A673 (cell line): ENCODE results near the gene C1QTNF5. TPM values are rescaled to one million over a fixed set of nuclear protein-coding genes. Genes with fewer than 3 reads are reported as not detected.

ENCODE experiments used
- BruUV-seq: library from RNA; stranded (reverse); fragments of 400-500 nt; replicated peaks from 2 replicates; lab custom pipeline; 2021; lab: Mats Ljungman, UMichigan
- CTCF ChIA-PET: fragments of 300-600 bp; sonication (Branson Sonifier 250); formaldehyde crosslinking; loops from one replicate; lab custom pipeline; 2022; ENCODE audit warnings: antibody characterized with exemption; lab: Charles Lee
- POLR2A ChIA-PET: fragments of 300-600 bp; sonication (Branson Sonifier 250); formaldehyde crosslinking; loops from one replicate; lab custom pipeline; 2022; ENCODE audit warnings: antibody characterized with exemption; ENCODE audit not compliant: low non-redundant PET; lab: Charles Lee
- DNase-seq: peaks from one replicate; pipeline ENCODE4 v3.0.0-alpha.2; 2015; ENCODE audit warnings: low spot score
- H3K27ac ChIP-seq: fragments of 200-600 bp; sonication (generic); 2 replicates; pipeline ENCODE4 v1.5.1; 2016; ENCODE audit warnings: mixed run types, low read depth, mild to moderate bottlenecking, mixed read lengths, antibody characterized with exemption, low read length; ENCODE audit not compliant: poor library complexity, severe bottlenecking
- H3K27me3 ChIP-seq: fragments of 200-600 bp; sonication (generic); replicated peaks from 2 replicates; pipeline ENCODE4 v1.6.1; 2017; ENCODE audit warnings: mixed run types, low read depth, mild to moderate bottlenecking, mixed read lengths, antibody characterized with exemption, low read length; ENCODE audit not compliant: insufficient read depth, poor library complexity
- H3K36me3 ChIP-seq: fragments of 200-600 bp; sonication (generic); 2 replicates; pipeline ENCODE4 v1.6.1; 2016; ENCODE audit warnings: mixed run types, mild to moderate bottlenecking, mixed read lengths, antibody characterized with exemption, low read length; ENCODE audit not compliant: insufficient read depth, poor library complexity, severe bottlenecking
- H3K4me1 ChIP-seq: fragments of 200-600 bp; sonication (generic); 2 replicates; pipeline ENCODE4 v1.6.1; 2017; ENCODE audit warnings: mixed run types, mild to moderate bottlenecking, mixed read lengths, antibody characterized with exemption, low read length; ENCODE audit not compliant: insufficient read depth, poor library complexity, severe bottlenecking
- H3K4me3 ChIP-seq: fragments of 200-600 bp; sonication (generic); 2 replicates; pipeline ENCODE4 v1.5.1; 2016; ENCODE audit warnings: low read depth, mixed run types, mild to moderate bottlenecking, mixed read lengths, low read length; ENCODE audit not compliant: poor library complexity, severe bottlenecking
- H3K9me3 ChIP-seq: fragments of 200-600 bp; sonication (generic); 2 replicates; pipeline ENCODE4 v1.6.1; 2016; ENCODE audit warnings: mixed run types, low read depth, mild to moderate bottlenecking, mixed read lengths, antibody characterized with exemption, low read length; ENCODE audit not compliant: poor library complexity, severe bottlenecking
- EZH2 ChIP-seq: fragments of 200-600 bp; sonication (generic); IDR thresholded peaks from 2 replicates; pipeline ENCODE4 v1.6.1; 2017; ENCODE audit warnings: borderline replicate concordance, low read depth, mild to moderate bottlenecking, mixed read lengths, antibody characterized with exemption, low read length; ENCODE audit not compliant: poor library complexity, severe bottlenecking
- intact Hi-C: fragments of 100-400 bp; cut with micrococcal nuclease; formaldehyde crosslinking; loops from one replicate; pipeline ENCODE4 v1.10.0; 2022; ENCODE audit not compliant: unreplicated experiment
- total RNA-seq: library from RNA; stranded (reverse); gene quantifications from 2 replicates; pipeline ENCODE4 v1.2.3, GENCODE V29; 2021
- TF ChIP-seq, protein P1 (sequence below): fragments of 300-800, 200-600 bp; sonication (generic); conservative IDR thresholded peaks from 2 replicates; pipeline ENCODE4 v1.5.1; 2017; ENCODE audit warnings: low read depth, mild to moderate bottlenecking, antibody characterized with exemption, low read length, moderate library complexity, mixed read lengths

The C1QTNF5 gene
- total RNA-seq, 1 experiment from 2014 or later, result not detected

DNA sequence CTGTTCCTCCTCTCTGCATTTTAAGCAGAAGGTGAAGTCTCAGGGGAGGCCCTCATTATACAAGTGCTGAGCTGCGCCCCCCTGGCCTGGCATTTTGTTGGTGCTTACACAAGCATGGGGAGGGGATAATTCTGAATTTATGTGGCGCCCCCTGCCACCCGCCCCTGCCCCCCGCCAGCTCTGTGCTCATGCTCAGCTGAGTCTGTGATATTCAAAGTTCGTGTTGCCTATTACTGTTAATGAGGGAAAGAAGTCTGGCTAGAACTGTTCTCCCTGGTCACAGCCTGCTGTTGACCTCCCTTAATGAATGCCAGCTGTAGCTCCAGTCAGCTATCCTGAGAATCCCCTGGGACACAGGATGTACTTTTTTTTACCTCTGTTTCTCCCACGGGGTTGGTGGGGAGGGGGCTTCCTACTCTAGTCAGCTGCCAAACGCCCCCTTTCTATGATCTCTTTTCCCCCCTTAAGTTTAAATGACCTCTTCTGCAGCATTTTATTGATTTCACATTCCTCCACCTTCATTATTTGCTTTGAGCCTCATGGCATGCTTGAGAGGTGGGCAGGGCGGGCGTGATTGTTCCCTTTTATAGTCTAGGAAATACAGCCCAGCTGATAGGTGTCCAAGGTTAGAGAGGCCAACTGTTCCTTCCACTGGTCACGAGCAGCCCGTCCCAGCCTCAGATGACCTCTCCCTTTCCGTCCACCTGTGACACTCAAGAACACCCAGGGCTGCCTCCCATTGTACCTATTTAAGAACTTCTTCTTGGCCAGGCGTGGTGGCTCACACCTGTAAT is 28.6 kb upstream of the C1QTNF5 start:
- intact Hi-C loops, result no loop called here
- Histone ChIP-seq H3K4me1 (peaks cover 40% of the 10 kb centered on the region), H3K36me3 (no peaks in the 10 kb centered on the region), H3K27me3 (no peaks in the 10 kb centered on the region), H3K4me3 (peak overlapping the region; percentile 19), H3K9me3 (no peaks in the 10 kb centered on the region), H3K27ac (peak overlapping the region; percentile 65)
- no peak for DNase-seq
- no TSS peak for BruUV-seq
- ChIA-PET CTCF (interaction anchor here (0.6 to 1.8 kb wide), 4 partner anchors 13 to 1094 kb away, joined by 3 to 7 read pairs (median 5); no protein-coding TSS in a partner anchor), POLR2A (no interaction called here)
- no peak for TF ChIP-seq EZH2
- TF ChIP-seq, protein P1, sequence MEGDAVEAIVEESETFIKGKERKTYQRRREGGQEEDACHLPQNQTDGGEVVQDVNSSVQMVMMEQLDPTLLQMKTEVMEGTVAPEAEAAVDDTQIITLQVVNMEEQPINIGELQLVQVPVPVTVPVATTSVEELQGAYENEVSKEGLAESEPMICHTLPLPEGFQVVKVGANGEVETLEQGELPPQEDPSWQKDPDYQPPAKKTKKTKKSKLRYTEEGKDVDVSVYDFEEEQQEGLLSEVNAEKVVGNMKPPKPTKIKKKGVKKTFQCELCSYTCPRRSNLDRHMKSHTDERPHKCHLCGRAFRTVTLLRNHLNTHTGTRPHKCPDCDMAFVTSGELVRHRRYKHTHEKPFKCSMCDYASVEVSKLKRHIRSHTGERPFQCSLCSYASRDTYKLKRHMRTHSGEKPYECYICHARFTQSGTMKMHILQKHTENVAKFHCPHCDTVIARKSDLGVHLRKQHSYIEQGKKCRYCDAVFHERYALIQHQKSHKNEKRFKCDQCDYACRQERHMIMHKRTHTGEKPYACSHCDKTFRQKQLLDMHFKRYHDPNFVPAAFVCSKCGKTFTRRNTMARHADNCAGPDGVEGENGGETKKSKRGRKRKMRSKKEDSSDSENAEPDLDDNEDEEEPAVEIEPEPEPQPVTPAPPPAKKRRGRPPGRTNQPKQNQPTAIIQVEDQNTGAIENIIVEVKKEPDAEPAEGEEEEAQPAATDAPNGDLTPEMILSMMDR, result no peak

DNA sequence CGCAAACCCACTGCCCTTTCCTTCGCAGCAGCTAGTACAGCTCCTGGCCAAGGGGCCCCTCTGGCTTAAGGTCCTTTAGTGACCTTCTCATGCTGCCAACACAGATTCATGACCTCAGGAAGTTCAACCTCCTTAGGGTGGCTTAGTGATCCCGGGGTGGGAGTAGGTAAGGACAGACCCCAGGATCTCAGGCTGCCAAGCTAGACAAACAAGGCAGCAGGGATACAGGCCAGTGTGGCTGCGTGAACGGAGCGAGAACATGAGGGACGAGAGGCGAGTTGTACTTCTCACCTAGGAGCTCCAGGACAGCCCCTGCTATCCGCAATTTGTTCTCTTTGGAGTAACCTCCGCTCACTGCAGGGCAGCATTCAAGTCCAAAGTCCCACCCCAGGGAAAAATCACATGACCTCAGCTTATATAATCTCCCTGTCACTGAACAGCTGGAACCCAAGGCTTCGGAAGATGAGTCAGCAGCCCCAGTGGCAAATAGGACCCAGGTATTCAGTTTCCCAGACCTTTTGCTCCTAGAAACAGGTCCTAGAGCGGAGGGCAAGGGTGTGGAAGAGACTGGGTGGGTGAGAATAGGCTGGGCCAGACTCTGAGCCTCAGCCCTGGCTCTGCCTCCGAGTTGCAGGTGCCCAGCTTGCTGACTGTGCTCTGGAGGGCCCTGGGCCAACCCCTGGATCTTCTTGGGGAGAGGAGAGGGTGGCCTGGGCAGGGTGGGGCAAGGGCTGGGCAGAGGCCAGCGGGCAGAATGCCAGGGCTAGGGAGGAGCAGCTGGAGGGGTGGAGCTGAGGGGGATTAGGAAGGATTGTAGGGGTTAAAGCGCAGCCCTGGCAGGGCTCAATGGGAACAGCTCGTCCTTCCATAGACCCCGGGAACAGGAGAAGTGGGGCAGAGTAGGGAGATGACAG is 27.7 kb upstream of the C1QTNF5 start:
- Histone ChIP-seq H3K4me1 (peaks cover 45% of the 10 kb centered on the region), H3K27ac (peak overlapping the region; percentile 65), H3K27me3 (no peaks in the 10 kb centered on the region), H3K4me3 (peak overlapping the region; percentile 19), H3K36me3 (no peaks in the 10 kb centered on the region), H3K9me3 (no peaks in the 10 kb centered on the region)
- TF ChIP-seq, protein P1, result no peak
- TF ChIP-seq EZH2, result no peak
- POLR2A ChIA-PET, result no interaction called here
- CTCF ChIA-PET, result interaction anchor here (0.6 to 1.8 kb wide), 5 partner anchors 12 to 1095 kb away, joined by 3 to 7 read pairs (median 5); no protein-coding TSS in a partner anchor
- DNase-seq, result peak; percentile 80
- no TSS peak for BruUV-seq
- intact Hi-C loops, result no loop called here

DNA sequence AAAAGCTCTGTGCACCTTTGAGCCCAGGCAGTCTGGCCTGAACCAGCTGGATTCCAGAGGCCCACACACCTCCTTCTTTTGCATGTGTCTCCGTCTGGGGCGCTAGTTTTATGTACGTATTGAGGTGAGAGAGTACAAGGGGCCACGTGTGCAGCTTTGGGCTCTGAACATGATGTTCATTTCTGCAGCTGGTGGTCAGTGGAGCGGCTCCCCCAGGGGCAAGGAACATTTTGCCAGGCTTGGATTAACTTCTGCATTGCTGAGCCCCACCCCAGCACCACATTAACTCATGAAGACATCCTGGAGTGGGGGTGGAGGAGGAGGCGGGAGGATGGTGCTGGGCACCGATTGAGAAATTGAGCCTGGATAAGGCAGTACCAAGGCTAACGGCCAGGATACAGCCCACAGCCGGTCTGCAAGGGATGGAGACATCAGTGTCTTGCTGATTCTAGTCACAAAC is 27.0 kb upstream of the C1QTNF5 start:
- H3K27me3 ChIP-seq, result no peaks in the 10 kb centered on the region
- H3K36me3 ChIP-seq, result no peaks in the 10 kb centered on the region
- intact Hi-C loops, result no loop called here
- H3K4me3 ChIP-seq, result no peak overlapping the region
- BruUV-seq, result no TSS peak
- no peaks in the 10 kb centered on the region for H3K9me3 ChIP-seq
- no peak for TF ChIP-seq EZH2
- TF ChIP-seq, protein P1, result no peak
- ChIA-PET POLR2A (no interaction called here), CTCF (interaction anchor here (0.9 to 1.8 kb wide), 3 partner anchors 12 to 29 kb away, joined by 3 to 7 read pairs (median 5); no protein-coding TSS in a partner anchor)
- peaks cover 47% of the 10 kb centered on the region for H3K4me1 ChIP-seq
- DNase-seq, result no peak
- no peak overlapping the region for H3K27ac ChIP-seq
